Lung (tissue), 12 donors: ENCODE data around the gene PHETA2. TPM values are rescaled to one million over a fixed set of nuclear protein-coding genes. Genes with fewer than 3 reads are reported as not detected.
"Not testable (repeated sequence)": the region's sequence is repeated elsewhere in the genome, so short reads cannot be mapped to it uniquely, and the experiment has no call there.

ENCODE experiments used
- ATAC-seq: fragments of 200-7000 bp; cut with Tn5 transposase; one replicate; pipeline ENCODE4 v1.9.1; 2020; ENCODE audit warnings: moderate number of reproducible peaks; ENCODE audit not compliant: insufficient read depth, low FRiP score
- DNase-seq, 3 donors: peaks; one replicate each; pipeline ENCODE4 v3.0.0-alpha.2; 2013 to 2017
- H3K27ac ChIP-seq, 2 donors: one replicate each; pipeline ENCODE4 v1.5.1; 2013; ENCODE audit warnings: mild to moderate bottlenecking in 2 of 2, moderate library complexity in 2 of 2, control low read depth in 1 of 2, inconsistent platforms in 1 of 2, low read depth in 1 of 2, low read length in 1 of 2
- H3K27me3 ChIP-seq, 3 donors: one replicate each; pipeline ENCODE4 v1.5.1; 2013; ENCODE audit warnings: low read length in 2 of 3; ENCODE audit not compliant: control insufficient read depth in 3 of 3, insufficient read depth in 3 of 3
- H3K36me3 ChIP-seq, 4 donors: one replicate each; pipeline ENCODE4 v1.5.1; 2013; ENCODE audit warnings: low read length in 4 of 4, mild to moderate bottlenecking in 1 of 4, moderate library complexity in 1 of 4; ENCODE audit not compliant: control insufficient read depth in 4 of 4, insufficient read depth in 4 of 4
- H3K4me1 ChIP-seq, 5 donors: one replicate each; pipeline ENCODE4 v1.5.1; 2013; ENCODE audit warnings: low read length in 5 of 5, mild to moderate bottlenecking in 2 of 5, moderate library complexity in 1 of 5; ENCODE audit not compliant: control insufficient read depth in 5 of 5, insufficient read depth in 5 of 5
- H3K4me3 ChIP-seq: one replicate; pipeline ENCODE4 v1.5.1; 2013; ENCODE audit warnings: mild to moderate bottlenecking, control low read depth, moderate library complexity
- H3K9ac ChIP-seq, 2 donors: one replicate each; pipeline ENCODE4 v1.5.1; 2013; ENCODE audit warnings: low read length in 2 of 2, control low read depth in 1 of 2; ENCODE audit not compliant: insufficient read depth in 1 of 2
- H3K9me3 ChIP-seq, 4 donors: one replicate each; pipeline ENCODE4 v1.5.1; 2013; ENCODE audit warnings: low read length in 3 of 4, mild to moderate bottlenecking in 1 of 4, moderate library complexity in 1 of 4; ENCODE audit not compliant: control insufficient read depth in 4 of 4, insufficient read depth in 3 of 4
- CTCF ChIP-seq: IDR thresholded peaks from 2 replicates; pipeline ENCODE4 v1.5.1; 2012; ENCODE audit warnings: mild to moderate bottlenecking; ENCODE audit errors: control extremely low read depth, extremely low read depth
- WGBS, 2 donors: extraction: QIAGEN DNeasy Blood & Tissue Kit; methylation state at CpG; one replicate each; pipeline ENCODE4 v1.1.7; 2013; 5-methylcytosine and 5-hydroxymethylcytosine counted together
- polyA plus RNA-seq, 2 donors: library from polyadenylated mRNA; stranded (reverse); fragments of 200-250 nt; gene quantifications; one replicate each; pipeline ENCODE4 v1.2.1, GENCODE V29; 2013
- total RNA-seq, 2 donors: library from RNA; depleted of rRNA in 1 of 2; stranded (reverse); fragments of >200 nt in 1 of 2; gene quantifications; one replicate each; pipeline ENCODE4 v1.2.1, GENCODE V29; 2014 to 2021
- donor health status: control.
- donor health status: control.
- donor health status: Bipolar disorder and iron deficiency.
- donor health status: healthy.
- donor health status: DM: yes; HTN: yes; CAD: no.

The PHETA2 gene
- total and polyA plus RNA-seq, 4 donors, result 11.8 to 18.1 (median 13.5) TPM

GRCh38 chr22:42111798-42112197, 37.8 kb downstream of the PHETA2 start:
- Histone ChIP-seq H3K27ac (no peak overlapping the region), H3K9ac (no peak overlapping the region), H3K36me3 (no peaks in the 10 kb centered on the region), H3K9me3 (peaks cover 0 to 11% (median 7%) of the 10 kb centered on the region in 4 donors), H3K27me3 (no peaks in the 10 kb centered on the region), H3K4me1 (peaks cover 0 to 8% (median 0%) of the 10 kb centered on the region in 5 donors), H3K4me3 (no peak overlapping the region)
- TF ChIP-seq CTCF, result no peak
- ATAC-seq, result no peak
- no peak for DNase-seq
- WGBS, 2 donors, result 63 to 88% methylated on average over 4 of the region's 4 CpGs

- H3K27ac ChIP-seq, H3K36me3 ChIP-seq, H3K4me1 ChIP-seq, H3K4me3 ChIP-seq, ATAC-seq, H3K9ac ChIP-seq, H3K27me3 ChIP-seq: not testable (repeated sequence)
- peak in 2 of 3 donors; percentile 41 to 53 for DNase-seq
- H3K9me3 ChIP-seq, result peaks cover 0 to 11% (median 7%) of the 10 kb centered on the region in 4 donors
- WGBS, 2 donors, result 27 to 30% methylated on average over 2 to 4 of the region's 4 CpGs
These were observed 38.7 kb downstream of the PHETA2 start for GRCh38 chr22:42112793-42113192.

- no peaks in the 10 kb centered on the region for H3K27me3 ChIP-seq
- no peaks in the 10 kb centered on the region for H3K36me3 ChIP-seq
- no peak overlapping the region for H3K27ac ChIP-seq
- H3K4me1 ChIP-seq, result peaks cover 0 to 6% (median 0%) of the 10 kb centered on the region in 5 donors
- 93 to 94% methylated on average over 7 of the region's 7 CpGs for WGBS, 2 donors
- no peak overlapping the region for H3K4me3 ChIP-seq
- TF ChIP-seq CTCF, result no peak
- ATAC-seq, result no peak
- peaks cover 0 to 11% (median 7%) of the 10 kb centered on the region in 4 donors for H3K9me3 ChIP-seq
- no peak overlapping the region for H3K9ac ChIP-seq
- no peak for DNase-seq
These were observed 40.7 kb downstream of the PHETA2 start for GRCh38 chr22:42114721-42115120.

GRCh38 chr22:42115420-42115830, 41.4 kb downstream of the PHETA2 start:
- ATAC-seq, H3K36me3 ChIP-seq, H3K27ac ChIP-seq, H3K4me1 ChIP-seq, H3K27me3 ChIP-seq, H3K4me3 ChIP-seq, DNase-seq, H3K9ac ChIP-seq: not testable (repeated sequence)
- 81 to 83% methylated on average over 6 of the region's 6 CpGs for WGBS, 2 donors
- H3K9me3 ChIP-seq, result peaks cover 0 to 11% (median 7%) of the 10 kb centered on the region in 4 donors
